ENCODE data around the gene PF4V1.
A peak's percentile ranks its signal among the peaks of the same experiment; 100 is the strongest.

PF4V1 gene

GRCh38 chr4:73821325-73821724, 31.8 kb upstream of the PF4V1 start:
- no peak for TF ChIP-seq CTCF (conservative IDR thresholded peaks at IDR 0.05; ENCODE audit: low read depth, low read length)
- no peak for DNase-seq (ENCODE audit: low read depth)
- H3K4me3 ChIP-seq (ENCODE audit: low read depth, low read length) = no peak overlapping the region

GRCh38 chr4:73822389-73822788, 30.7 kb upstream of the PF4V1 start:
- DNase-seq (ENCODE audit: low read depth) = no peak
- no peak overlapping the region for H3K4me3 ChIP-seq (ENCODE audit: low read depth, low read length)
- no peak for TF ChIP-seq CTCF (conservative IDR thresholded peaks at IDR 0.05; ENCODE audit: low read depth, low read length)

- DNase-seq (ENCODE audit: low read depth) = peak; percentile 29
- no peak for TF ChIP-seq CTCF (conservative IDR thresholded peaks at IDR 0.05; ENCODE audit: low read depth, low read length)
- no peak overlapping the region for H3K4me3 ChIP-seq (ENCODE audit: low read depth, low read length)
Measured at GRCh38 chr4:73822812-73823504, 30.1 kb upstream of the PF4V1 start.

- DNase-seq (ENCODE audit: low read depth) = no peak
- no peak overlapping the region for H3K4me3 ChIP-seq (ENCODE audit: low read depth, low read length)
- TF ChIP-seq CTCF (conservative IDR thresholded peaks at IDR 0.05; ENCODE audit: low read depth, low read length) = no peak
Measured at GRCh38 chr4:73823760-73824159, 29.3 kb upstream of the PF4V1 start.

- peak; percentile 80 for DNase-seq (ENCODE audit: low read depth)
- TF ChIP-seq CTCF (conservative IDR thresholded peaks at IDR 0.05; ENCODE audit: low read depth, low read length) = no peak
- no peak overlapping the region for H3K4me3 ChIP-seq (ENCODE audit: low read depth, low read length)
Measured at GRCh38 chr4:73828956-73829355, 24.1 kb upstream of the PF4V1 start.

GRCh38 chr4:73831569-73831968, 21.5 kb upstream of the PF4V1 start:
- H3K4me3 ChIP-seq (ENCODE audit: low read depth, low read length) = no peak overlapping the region
- no peak for DNase-seq (ENCODE audit: low read depth)

More at GRCh38 chr4:73831569-73831968, 21.5 kb upstream of the PF4V1 start:
- TF ChIP-seq CTCF (conservative IDR thresholded peaks at IDR 0.05; ENCODE audit: low read depth, low read length) = no peak
